ENCODE results near the gene PPIF.

- TF ChIP-seq CTCF (IDR thresholded peaks at IDR 0.05) (no peak), EZH2 (IDR thresholded peaks at IDR 0.05) (no peak)
These were observed 34.6 kb upstream of the PPIF start for GRCh38 chr10:79312601-79313187.

Measured in neural progenitor cell (in vitro differentiated cells).